T-helper 9 cell (primary cell): Measurements from ENCODE around the gene RACK1.
"Not testable (repeated sequence)": the region's sequence is repeated elsewhere in the genome, so short reads cannot be mapped to it uniquely, and the experiment has no call there.

Experiments used
- DNase-seq: peaks from one replicate; pipeline ENCODE4 v3.0.0-alpha.2; 2020
- total RNA-seq, 2 donors: gene quantifications; one replicate each; lab custom pipeline; 2026; lab: John Stamatoyannopoulos, UW

The RACK1 gene
- 1,429 to 1,518 reads per million in 2 donors for total RNA-seq

DNA sequence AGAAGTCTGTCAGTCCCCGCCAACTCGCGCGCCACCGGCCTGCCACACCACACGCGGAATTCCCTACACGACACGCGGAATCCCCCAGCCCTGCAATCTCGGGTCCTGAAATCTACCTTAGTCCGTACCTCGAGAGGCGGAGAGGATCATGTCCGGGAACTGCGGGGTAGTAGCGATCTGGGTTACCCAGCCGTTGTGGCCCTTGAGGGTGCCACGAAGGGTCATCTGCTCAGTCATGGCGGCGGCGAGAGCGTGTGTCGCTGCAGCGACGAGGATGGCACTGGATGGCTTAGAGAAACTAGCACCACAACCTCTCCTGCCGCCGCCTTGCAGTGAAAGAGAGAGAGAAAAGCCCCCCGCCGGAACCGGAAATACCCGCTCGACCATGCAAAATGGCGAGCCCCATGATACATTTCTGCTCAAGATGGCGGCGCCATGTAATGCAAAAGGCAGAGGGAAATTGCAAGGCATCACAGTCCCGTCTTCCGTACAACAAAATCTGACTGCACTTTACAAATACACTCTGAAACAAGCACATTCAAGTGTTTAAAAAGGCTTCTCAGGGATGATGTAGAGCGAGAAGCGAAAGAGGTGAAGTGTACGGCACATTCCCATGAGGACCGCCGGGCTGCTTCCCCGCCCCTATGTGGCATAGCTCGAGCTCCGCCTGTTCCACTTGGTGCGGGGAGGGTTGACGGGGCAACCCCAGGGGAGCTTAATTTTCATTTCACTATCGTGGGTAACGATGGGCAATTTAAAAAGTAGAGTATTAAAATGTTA is at the start of gene RACK1:
Gene RACK1 (minus strand): TSS at position 343 of the 780 bp plus-strand sequence. CDS start 106 bp downstream, at position 237.
- peak; percentile 84 for DNase-seq

GRCh38 chr5:181287331-181287730 is 43.6 kb upstream of the RACK1 start:
- DNase-seq: not testable (repeated sequence)

GRCh38 chr5:181285962-181286705 is 42.4 kb upstream of the RACK1 start:
- DNase-seq: not testable (repeated sequence)

DNA sequence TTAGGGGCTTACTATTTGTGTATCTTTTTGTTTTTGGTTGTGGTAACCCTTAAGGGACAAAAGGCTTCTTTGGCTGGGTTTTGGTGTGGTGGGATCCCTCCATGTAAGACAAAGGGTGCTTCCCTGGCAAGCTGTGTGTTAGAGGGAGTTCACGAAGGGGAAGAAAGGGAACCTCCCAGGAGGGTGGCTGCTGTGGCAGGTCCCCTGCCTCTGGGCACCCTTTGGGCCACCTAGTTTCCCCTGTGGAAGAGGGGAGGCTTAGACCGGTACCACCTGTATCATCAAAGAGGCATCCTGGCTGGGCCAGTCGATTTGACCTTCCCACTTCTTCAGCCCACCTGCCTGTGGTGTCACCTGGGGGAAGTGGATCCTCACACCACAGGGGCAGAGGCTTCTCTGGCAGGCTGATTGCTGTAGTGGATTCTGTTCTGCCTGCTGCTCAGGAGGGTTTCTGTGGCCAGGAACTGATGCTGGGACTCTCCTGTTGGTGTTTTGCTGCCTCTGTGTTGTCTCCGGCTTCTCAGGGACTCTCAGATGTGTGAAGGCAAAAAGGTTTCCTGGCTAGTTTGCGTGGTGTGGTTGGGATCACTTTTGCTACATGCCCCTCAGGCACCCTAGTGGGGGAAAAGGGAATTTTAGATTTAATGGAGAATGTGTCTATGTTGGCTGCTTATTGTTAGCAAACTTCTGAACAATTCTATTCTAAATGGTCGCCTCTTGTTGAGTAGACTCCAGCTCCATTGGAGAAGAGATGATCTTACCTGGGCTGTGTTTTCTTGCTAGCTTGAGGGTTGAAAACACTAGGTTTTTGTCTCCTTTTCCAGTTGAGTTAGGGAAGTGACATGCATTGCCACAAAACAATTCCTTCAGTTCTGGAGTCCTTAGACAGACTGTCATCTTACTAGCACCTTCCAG is 40.4 kb upstream of the RACK1 start:
- DNase-seq: not testable (repeated sequence)

DNA sequence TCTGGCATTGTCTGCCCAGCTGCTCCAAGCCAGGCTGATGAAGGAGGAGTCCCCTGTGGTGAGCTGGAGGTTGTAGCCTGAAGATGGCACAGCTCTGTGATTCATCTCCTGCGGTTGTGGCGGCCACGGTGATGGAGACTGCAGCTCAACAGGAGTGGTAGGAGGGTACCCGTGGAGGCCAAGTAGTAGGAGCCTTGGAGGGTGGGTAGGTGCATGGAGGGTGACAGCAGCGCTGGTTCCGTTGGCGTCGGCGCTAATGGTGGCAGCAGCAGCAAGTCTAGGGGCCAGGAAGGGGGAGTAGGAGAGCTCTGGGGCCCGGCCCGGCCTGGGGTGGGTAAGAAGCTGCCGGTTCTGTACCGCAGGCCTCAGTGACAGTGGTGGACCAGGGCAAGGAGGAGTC is 39.6 kb upstream of the RACK1 start:
- DNase-seq: no peak

GRCh38 chr5:181282874-181283273 is 39.2 kb upstream of the RACK1 start:
- no peak for DNase-seq

GRCh38 chr5:181282415-181282814 is 38.7 kb upstream of the RACK1 start:
- not testable (repeated sequence) for DNase-seq

GRCh38 chr5:181281984-181282316 is 38.2 kb upstream of the RACK1 start:
- DNase-seq: no peak

GRCh38 chr5:181281077-181281983 is 37.6 kb upstream of the RACK1 start:
- DNase-seq: no peak

DNA sequence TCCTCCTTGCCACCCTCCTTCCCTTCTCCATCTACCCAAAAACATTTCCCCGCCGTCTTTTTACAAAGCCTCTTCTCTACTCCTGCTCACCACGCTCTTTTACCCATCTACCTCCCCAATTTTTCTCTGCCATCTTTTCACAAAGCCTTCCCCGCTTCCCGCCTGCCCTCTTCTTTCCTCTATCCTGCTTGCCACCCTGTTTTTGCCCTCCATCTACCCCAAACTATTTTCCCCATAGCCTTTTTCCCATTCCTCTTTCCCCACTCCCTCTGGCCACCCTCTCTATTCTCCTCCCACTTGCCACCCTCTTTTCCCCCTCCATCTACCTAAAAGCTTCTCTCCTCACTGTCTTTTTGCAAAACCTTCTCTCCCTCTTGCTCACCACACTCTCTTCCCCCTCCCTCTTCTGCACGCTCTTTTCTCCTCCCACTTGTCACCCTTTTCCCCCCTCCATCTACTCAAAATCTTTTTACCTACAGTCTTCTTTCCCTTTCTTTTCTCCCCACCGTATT is 36.6 kb upstream of the RACK1 start:
- no peak for DNase-seq

DNA sequence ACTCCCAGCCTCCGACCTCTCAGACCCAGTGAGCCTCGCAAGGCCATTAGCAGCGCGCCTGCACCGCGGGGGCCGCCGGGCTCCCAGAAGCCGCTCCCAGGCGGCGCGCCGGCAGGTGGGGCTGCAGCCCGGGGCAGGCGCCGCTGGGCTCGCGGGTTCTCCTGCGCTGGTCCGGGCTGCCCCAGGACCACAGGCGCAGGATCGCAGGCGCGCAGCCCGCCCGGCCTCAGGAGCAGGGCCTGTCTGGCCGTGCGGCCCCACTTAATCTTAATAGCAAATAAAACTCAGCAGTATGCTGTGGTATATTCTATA is 29.7 kb upstream of the RACK1 start:
- DNase-seq: not testable (repeated sequence)

DNA sequence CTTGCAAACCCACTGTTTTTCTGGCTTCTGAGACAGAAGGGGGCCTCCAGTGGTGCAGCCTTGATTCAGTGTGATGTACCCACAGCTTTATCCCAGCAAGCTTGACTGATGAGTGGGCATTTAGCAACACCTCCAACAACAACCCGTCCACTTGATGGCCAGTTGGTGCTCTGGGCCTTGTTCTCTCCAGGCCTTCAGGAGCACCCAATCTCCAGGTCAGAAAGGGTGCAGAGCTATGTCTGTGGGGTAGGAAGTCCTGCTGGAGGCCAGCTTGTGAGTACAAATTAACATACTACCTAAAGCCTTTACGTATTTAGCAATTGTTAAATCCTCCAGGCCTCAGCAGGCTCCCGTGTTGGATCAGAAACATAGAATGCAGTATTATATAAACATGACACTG is 27.4 kb upstream of the RACK1 start:
- DNase-seq: no peak

- DNase-seq: not testable (repeated sequence)
Measured at GRCh38 chr5:181267907-181268306, 24.2 kb upstream of the RACK1 start.

DNA sequence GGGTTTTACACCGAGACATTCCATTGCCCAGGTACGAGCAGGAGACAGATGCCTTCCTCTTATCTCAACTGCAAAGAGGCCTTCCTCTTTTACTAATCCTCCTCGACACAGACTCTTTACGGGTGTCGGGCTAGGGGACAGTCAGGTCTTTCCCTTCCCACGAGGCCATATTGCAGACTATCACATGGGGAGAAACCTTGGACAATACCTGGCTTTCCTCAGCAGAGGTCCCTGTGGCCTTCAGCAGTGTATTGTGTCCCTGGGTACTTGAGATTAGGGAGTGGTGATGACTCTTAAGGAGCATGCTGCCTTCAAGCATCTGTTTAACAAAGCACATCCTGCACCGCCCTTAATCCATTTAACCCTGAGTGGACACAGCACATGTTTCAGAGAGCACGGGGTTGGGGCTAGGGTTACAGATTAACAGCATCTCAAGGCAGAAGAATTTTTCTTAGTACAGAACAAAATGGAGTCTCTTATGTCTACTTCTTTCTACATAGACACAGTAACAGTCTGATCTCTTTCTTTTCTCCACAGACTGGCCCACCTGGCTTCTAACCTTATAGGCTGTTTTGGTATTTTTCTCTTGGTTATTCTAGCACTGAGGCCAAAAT is 23.7 kb upstream of the RACK1 start:
- DNase-seq: not testable (repeated sequence)

- no peak for DNase-seq
Measured at GRCh38 chr5:181265092-181265671, 21.5 kb upstream of the RACK1 start.

DNA sequence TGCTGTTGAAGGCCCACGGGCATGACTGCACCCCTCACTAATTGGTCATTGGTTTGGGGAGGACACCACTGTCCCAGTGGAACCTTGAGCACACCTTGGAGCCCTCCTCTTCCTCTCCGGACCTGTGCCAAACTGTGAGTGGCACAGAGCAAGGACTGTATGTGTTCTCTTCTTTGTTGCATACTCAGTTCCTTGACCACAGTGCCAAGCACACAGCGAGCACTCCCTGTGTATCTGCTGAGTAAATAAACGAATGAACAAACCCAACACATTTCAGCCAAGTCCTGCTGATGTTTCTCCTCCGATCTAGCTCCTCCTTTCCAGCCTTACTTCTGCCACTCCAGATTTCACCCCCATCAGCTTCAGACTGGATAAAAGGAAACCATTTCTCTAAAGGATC is 19.9 kb upstream of the RACK1 start:
- DNase-seq: no peak

GRCh38 chr5:181261320-181262049 is 17.8 kb upstream of the RACK1 start:
- DNase-seq: peak; percentile 69

GRCh38 chr5:181260720-181261319 is 17.1 kb upstream of the RACK1 start, which contains the start of gene TRIM52:
TSS of gene TRIM52 (minus strand) at chr5:181261143. CDS start at chr5:181260813, 330 bp downstream.
- peak; percentile 86 for DNase-seq

DNA sequence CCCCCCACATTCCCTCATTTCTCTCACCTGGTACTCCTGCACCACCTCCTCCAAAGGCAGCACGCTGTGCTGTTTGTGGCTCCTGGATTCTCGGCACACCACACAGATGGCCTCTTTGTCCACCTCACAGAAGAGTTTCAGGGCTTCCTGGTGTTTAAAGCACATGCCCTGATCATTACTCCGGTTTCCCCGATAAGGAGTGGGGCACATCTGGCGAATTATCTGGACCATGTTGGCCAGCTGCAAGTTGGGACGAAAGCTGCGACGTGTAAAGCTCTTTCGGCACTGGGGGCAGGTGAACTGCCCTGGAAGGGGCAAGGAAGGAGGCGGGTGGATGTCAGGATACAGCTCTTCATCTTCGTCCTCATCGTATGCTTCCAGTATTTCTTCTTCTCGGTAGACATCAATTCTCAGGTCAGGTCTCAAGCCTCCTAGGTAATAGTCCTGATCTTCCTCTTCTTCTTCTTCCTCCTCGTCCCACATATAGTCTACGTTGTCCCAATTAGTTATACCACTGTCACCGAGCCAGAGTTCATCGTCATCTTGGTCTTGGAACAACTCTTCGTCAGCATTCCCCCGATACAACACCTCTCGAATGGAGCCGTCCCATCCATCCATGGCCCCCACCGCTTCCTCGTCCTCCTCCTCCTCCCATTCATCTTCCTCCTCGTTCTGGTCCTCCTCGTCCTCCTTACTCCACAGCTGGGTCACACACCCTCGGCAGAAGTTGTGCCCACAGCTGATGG is 16.4 kb upstream of the RACK1 start:
- DNase-seq: no peak
